Endometrial microvascular endothelial cells (primary cell): ENCODE data around the gene ATP13A3. TPM values are rescaled to one million over a fixed set of nuclear protein-coding genes. Genes with fewer than 3 reads are reported as not detected.

ENCODE experiments used
- in situ Hi-C: cut with HindIII; loops from 2 replicates; pipeline ENCODE4 v1.10.0; 2017; ENCODE audit warnings: low sequenced_read_pairs, low pct_unique_long_range_greater_than_20kb; ENCODE audit errors: inconsistent ontology term
- total RNA-seq: library from RNA; depleted of rRNA; stranded (reverse); fragments of >200 nt; gene quantifications from one replicate; pipeline ENCODE4 v1.2.3, GENCODE V29; 2015; ENCODE audit errors: inconsistent ontology term

ATP13A3 gene
- total RNA-seq, 1 donor from 2014 or later = 251 TPM

DNA sequence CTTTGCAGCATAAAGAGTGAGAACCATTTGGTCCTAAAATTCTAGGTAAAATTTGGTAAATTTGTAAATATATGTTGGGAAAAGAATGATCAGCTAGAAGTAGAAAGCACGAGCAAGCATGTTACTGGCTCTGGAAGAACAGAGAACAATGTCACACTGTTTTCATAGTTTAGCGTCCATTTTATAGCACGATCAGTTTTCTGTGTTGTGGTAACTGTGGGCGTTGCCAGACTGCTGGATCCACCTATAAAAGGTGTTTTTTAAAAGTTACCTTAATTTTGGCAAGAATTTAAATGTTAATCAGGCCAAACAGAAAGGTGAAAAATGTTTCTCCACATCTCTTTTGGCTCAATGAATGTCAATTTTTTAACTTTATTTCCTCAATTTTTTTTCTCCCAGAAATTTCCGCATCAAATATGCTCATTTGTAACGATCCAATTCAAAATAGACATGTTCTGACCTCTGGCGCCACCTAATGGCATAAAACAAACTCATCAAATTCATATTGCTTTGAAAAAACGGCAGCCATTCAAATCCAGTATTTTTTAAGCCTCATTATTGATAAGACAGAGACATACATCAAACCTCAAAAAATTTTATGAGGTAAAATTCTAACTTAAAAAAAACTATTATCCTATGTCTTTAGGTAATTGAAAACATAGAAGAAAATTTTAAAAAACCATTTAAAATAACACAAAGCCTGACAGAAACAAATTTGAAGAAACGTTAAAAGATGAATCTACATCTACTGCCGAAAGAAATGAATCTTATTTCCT is 82.2 kb downstream of the ATP13A3 start:
- in situ Hi-C loops = no loop called here

DNA sequence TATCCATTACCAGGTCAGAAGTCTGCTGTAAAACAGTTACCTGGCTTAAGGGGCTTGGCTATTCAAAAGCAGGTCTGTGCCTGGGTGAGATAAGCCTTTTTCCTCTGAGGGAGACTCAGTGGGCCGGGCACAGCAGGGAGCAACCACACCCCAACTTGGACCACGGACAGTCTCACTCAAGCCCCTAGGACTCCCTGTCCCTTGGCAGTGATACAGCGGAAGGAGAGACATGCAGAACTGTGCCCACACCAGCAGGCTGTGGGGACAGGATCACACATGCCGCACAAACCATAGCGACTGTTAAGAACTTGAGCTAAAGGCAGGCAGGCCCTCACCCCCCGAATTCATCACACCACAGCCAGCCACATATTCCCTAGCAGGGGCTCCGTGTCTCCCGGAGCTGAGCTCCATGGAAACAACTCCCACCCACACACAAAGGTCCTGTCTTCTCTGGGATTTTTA is 84.9 kb downstream of the ATP13A3 start:
- in situ Hi-C loops = no loop called here

DNA sequence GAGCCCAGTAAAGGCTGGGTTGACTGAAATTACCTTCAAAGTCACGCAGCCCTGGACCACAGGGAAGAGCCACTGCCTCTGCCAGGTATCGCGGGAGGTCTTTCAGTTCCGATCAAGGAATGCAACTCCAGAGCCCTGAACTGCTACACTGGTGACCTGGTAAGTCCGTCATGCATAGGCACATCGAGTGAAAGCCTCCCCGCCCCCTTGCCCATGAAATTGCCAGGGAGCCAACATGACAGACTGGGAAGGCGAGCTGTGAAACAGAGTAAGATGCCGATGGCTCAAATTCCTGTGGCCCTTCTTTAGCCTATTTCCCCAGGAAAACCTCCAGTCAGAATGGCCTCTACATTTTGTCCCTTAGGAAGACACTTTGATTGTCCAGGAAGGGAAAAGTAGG is 85.5 kb downstream of the ATP13A3 start:
- in situ Hi-C loops = no loop called here

DNA sequence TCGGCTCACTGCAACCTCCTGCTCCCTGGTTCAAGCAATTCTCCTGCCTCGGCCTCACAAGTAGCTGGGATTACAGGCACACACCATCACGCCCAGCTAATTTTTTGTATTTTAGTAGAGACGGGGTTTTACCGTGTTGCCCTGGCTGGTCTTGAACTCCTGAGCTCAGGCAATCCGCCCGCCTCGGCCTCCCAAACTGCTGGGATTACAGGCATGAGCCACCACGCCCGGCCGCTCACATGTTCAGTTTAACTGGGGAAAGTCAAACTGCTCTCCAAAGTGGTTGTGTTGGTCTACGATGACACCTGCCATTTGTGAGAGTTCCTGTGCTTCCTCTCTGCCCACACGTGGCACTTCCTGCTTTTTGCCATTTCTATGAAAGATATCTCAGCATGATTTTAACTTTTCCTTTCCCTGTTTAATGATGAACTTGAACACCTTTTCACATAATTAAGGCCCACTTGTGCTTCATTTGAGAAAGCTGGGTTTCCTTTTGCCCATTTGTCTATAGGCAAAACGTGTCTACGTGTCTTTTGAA is 86.9 kb downstream of the ATP13A3 start:
- in situ Hi-C loops = no loop called here

DNA sequence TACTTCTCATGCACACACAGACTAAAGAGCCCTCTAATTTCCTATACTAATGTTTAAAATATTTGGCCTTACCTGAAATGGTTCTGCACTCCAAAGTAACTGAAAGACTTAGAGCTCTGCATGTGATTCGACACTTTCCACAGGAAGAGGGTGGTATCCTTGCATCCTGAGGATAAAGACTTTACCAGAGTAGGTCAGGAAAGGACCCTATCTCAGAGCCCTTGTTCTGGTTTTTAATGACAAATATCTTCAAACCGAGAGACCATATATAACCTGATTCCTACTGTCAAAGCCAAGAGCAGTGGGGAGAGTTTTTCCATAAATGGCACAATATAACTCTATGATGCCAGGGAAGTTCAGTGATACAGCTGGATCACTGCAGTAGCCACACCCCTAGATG is 87.6 kb downstream of the ATP13A3 start, which contains the start of gene GP5:
Gene GP5, minus strand, starts transcription at position 101 of the 400 bp plus-strand sequence. CDS start 984 bp downstream, outside the sequence.
- in situ Hi-C loops = no loop called here

DNA sequence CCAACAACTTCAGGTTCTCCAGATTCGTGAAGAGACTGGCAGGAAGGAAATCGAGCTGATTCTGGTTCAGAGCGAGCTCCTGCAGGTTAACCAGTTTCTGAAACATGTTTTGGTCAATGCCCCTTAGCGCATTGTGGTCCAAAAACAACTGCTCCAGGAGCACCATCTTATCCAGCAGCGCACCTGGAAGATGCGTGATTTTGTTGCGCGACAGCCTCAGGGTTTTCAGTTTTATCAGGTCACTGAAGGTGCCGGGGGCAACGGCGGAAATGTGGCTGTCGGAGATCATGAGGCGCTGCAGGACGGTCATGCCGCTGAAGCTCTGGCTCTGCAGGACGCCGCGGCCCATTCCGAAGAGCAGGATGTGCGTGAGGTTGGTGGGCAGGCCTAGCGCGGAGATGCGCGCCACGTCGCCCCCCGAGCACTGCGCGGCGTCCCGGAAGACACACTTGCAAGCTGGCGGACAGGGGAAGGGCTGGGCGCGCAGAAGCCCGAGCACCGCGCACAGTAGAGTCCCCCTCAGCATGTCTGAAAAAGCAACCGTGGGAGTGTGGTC is 89.0 kb downstream of the ATP13A3 start:
- in situ Hi-C loops = no loop called here

DNA sequence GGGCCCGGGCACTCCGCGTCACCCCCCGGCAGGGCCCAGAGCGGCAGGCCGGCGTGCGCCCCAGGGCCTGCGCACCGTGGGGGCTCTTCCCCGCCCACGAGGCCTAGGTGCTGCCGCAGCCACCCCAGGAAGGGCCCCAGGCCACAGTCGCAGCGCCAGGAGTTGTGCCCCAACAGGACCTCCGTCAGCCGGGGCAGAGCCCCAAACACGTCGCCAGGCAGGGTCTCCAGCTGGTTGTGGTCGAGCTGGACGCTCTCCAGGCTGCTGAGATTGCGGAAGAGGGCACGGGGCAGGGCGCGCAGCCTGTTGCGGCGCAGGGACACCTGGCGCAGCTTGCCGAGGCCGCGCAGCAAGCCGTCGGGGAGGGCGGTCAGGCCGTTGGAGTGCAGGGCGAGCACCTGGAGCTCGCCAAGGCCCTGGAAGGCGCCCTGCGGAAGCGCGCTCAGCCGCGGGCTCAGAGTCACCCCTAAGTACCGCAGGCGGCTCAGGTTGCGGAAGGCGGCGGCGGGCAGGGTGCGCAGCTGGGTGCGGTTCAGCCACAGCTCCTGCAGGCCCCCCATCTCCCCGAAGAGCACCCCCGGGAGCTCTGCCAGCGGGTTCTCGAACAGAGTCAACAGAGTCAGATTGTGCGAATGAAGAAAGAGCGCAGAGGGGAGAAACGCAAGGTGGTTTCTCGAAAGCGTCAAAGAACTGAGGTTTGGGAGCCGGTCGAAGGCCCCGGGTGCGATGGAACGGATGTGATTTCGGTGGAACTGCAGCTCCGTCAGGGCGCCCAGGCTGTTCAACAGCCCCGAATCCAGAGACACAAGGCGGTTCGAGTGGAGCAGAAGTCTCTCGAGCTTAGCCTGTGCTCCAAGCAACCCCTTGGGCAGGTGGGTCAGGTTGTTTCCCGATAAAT is 89.7 kb downstream of the ATP13A3 start:
- in situ Hi-C loops = no loop called here

DNA sequence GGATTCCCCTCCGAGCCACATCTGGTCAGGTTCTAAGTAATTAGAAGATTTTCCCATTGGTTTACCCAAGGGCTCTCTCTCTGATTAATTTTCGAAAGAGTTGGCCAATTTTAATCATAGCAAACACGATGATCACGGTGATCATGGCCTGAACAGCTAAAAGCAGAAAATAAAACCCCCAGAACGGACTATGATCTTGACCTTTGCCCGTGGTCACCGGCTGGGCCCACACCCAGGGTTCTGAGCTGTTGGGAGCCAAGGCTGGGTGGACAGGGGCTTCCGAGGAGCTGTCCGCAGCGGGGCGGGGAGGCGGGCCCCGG is 90.3 kb downstream of the ATP13A3 start:
- in situ Hi-C loops = no loop called here

DNA sequence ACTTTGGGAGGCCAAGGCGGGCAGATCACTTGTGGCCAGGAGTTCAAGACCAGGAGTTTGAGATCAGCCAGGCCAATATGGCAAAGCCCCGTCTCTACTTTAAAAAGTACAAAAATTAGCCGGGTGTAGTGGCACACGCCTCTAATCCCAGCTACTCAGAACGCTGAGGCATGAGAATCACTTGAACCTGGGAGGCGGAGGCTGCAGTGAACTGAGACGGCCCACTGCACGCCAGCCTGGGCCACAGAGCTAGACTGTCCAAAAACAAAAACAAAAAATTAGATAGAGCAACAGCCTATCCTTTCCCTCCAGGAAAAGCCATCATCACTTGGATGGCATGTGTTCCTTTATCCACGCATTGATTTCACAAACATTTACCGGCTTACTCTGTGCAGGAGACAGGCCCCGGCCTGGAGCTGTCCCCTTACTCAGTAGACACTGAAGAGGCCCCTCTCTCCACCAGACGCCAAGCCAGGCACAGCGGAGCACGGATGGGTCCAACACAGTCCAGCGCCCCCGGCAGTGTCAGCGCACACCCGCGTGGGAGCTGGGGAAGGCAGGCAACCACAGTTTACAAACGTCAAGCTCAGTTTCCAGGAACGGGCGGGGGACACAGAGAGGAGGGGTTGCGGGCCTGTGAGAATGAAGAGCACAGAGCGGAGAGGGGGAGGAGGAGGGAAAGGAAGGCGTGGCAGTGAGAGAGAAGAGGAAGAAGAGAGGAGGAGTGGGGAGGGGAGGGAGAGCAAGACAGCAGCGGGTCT is 90.8 kb downstream of the ATP13A3 start:
- in situ Hi-C loops = no loop called here

DNA sequence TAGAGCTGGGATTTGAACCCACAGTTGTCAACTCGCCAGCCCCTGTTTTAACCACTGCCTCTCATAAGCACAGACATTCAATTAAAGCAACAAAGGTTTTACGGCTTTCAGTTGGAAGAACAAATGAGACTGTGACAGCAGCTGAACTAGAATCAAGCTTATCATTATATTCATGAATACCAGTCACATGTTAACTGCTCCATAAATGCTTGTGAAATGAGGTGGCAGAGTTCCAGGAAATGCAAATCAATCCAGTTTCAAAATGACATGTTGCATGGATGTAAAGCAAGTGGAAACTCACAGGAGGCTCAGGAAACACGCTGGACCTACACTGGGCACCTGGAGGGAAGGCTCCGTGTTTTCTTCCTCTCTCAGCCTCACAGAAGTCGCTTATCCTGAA is 91.6 kb downstream of the ATP13A3 start:
- in situ Hi-C loops = no loop called here

DNA sequence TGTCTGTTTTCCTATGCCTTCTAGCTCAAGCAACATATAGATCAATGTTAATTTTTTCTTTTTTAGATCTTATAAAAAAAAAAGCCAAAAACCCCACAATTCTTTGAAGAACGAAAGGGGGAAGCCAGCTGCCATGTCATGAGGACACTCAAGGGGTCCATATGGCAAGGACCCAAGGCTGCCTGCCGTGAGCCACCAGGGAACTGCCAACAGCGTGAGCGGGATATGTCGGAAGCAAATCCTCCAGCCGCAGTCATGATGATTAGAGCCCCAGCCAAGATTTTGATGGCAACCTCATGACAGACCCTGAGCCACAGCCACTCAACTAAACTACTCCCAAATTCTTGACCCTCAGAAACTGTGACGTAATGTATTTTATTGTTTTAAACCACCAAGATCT is 94.2 kb downstream of the ATP13A3 start:
- in situ Hi-C loops = no loop called here

DNA sequence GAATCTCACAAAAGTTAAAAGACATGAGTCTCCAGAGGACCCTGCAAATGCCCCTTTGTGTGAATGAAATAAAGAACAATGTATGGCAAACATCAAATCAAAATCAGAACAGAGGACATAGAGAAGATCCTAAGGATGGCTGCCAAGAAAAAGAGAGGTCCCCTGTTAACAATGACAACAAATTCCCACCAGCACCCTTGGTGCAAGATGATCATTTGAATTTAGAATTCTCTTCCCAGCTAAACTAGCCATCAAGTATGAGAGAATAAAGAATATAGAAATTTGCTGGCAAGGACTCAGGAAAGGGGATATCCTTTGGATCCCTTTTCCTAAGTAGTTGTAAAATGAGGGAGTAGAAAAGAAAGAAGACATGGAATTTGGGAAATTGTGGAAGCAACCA is 96.0 kb downstream of the ATP13A3 start:
- in situ Hi-C loops = no loop called here

DNA sequence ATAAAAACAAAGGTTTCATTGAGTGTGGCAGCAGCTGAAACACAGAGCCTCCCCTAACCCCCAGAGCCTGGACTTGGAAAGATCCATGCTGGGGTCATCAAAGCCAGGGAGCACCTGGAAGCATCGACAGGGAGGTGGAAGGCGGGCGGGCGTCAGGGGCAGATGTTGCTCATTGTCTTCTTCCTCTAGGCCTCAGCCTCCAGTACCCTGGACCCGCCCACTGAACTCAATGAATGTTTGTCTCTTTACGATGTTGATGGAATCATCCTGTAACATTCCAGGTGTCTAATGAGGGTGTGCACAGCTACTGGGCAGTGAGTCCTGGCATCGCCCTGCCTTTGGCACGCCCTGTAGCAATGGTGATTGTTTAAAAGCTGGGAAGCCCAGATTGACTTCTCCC is 97.5 kb downstream of the ATP13A3 start:
- in situ Hi-C loops = no loop called here

DNA sequence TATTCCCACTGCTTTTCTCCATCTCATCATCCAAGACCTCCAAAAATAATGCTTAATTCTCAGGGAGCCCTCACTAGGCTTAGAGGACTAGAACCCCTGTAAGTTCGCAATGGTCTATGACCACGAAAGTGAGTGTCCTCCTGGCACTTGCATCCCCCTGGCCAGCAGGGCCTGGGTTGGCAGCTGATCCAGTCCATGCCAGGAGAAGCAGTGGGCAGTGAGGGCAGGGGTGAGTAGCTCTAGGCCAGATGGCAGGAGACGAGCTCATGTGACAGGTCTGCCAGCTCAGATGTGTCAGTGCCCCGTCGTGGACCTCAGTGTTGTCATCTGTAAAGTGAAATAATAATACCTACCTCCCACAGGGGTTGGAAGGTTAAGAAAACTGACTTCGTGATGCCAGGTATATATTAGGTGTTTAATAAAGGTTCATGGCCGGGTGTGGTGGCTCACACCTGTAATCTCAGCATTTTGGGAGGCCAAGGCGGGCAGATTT is 98.8 kb downstream of the ATP13A3 start:
- in situ Hi-C loops = no loop called here

DNA sequence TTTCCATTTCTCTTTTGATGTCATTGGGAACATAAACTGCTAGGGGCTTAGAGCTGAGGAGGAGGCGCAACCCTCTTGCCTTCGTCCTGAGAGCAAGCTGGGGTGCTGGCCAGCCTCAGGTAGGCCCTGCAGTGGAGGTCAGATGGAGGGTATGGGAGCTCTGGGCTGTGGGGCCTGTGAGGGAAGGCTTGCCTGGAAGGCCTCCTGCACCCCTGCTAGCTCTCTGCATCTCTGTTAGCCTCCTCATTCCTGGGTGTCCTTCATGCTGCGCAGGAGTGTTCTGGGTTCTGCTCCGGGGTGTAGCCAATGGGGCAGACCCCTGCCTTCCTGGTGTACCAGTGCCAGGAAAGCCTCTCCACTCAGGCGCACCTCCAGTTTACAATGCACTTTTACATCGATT is 99.5 kb downstream of the ATP13A3 start:
- in situ Hi-C loops = no loop called here

DNA sequence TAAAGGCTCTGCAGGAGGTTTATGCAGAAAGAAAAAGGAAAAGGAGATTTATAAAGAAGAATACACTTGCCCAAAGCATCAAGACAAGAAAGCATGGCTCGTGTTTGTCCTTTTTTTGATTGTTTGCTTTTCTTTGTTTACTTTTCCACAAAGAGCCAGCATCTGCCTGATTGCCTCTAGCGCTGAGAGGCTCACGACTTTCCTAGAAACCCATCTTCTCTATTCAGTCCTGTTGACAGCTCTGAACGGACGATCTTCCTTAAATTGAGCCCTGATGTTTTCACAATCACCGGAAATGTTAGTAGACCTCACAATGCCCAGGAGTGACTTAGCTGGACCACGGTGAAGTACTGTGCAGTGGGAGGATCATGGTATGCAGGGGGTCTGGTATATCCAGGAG is 100.2 kb downstream of the ATP13A3 start:
- in situ Hi-C loops = no loop called here

DNA sequence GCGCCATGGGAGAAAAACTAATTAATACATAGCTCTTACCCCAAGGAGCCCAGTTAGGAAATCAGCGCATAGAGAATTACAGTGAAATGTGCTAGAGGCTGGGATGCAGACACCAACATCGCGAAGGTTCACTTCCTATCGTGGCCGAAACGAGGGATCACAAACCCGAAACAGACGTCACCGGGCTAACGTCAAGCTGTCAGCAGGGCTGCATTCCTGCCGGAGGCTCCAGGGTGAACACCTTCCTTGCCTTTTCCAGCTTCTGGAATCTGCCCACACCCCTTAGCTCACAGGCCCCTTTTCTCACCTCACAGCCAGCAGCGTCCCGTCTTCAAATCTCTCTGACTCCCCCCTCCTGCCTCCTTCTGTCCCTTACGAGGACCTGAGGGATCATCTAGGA is 100.7 kb downstream of the ATP13A3 start:
- in situ Hi-C loops = no loop called here

DNA sequence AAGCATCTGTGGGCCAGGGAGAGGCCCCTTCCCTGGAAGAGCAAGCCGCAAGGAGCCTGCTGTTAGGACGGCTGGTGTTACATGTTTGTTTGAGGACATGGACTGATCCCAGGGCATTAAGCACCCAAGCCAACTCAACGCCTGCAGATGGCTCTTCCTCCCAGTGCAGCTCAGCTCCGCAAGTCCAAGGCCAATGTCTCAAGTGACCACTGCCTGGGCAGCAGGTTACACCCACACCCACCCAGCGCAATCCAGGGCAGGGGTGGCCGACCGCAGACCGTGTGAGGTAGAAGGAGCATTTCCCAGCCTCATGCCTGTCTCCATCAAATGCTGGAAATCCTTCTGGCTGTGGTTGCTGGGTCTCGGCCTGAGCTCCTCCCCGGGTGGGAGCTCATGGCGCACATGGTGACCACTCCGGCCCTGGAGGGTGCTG is 102.2 kb downstream of the ATP13A3 start:
- in situ Hi-C loops = no loop called here

DNA sequence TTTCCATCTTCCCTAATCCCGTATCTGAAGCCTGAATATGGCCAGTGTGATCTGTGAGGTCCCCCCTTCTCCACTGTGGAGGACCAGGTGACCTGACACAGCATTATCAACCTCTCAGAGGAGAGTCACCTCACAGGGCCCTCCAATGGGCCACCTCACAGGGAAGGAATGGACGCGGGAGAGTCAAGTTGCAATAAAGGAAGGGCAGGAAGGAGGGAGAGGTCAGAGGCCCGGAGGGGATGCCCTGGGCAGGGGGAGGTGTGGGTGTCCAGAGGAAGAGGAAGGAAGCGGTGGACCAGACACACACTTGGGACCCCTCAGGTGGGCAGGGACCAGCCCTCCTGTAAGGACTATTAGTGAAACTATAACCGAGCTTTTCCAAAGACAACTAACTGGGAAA is 102.6 kb downstream of the ATP13A3 start:
- in situ Hi-C loops = no loop called here
